COLO668 (cell line): Measurements from ENCODE around the gene ISYNA1.

ENCODE experiments used
- DNase-seq: peaks from one replicate; lab custom pipeline; 2025; ENCODE audit not compliant: unreplicated experiment; lab: John Stamatoyannopoulos, UW

ISYNA1 gene

GRCh38 chr19:18433015-18433691 lies 4.8 kb downstream of the ISYNA1 start:
- DNase-seq, result no peak

GRCh38 chr19:18432275-18433014 lies 5.5 kb downstream of the ISYNA1 start:
- no peak for DNase-seq

- DNase-seq, result no peak
Measured at GRCh38 chr19:18431351-18432197, 6.4 kb downstream of the ISYNA1 start.

DNA sequence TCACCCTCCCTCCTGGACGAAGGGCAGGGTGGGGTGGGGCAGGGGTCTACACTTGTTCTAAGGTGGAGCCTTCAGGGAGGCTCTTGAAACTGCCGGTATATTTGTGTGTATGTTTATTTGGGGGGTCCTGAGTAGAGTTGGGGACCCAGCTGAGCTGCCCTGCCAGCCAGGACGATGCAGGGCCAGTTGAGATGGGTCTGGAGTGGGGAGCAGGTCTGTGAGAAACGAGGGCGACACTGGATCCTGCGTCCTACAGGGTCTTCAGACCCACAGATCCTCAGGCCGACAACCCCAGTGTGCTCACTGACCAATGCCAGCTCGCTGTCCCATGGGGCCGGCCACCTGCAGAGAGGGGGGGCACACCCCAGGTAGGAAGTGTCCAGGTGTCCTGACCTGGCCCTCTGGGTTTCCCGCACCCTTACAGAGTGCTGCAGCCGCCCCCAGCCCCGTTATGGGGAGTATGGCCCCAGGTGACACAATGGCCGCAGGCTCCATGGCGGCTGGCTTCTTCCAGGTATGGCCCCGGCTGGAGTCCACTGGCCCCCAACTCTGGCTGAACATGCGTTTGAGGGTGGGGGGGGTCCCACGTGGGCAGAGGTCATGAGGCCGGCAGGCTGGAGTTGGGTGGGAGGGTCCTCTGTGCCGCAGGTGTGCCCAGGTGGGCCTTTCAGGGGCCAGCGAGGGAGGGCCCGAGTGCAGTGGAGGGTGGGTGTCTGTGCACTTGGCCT lies 7.4 kb downstream of the ISYNA1 start:
- no peak for DNase-seq

DNA sequence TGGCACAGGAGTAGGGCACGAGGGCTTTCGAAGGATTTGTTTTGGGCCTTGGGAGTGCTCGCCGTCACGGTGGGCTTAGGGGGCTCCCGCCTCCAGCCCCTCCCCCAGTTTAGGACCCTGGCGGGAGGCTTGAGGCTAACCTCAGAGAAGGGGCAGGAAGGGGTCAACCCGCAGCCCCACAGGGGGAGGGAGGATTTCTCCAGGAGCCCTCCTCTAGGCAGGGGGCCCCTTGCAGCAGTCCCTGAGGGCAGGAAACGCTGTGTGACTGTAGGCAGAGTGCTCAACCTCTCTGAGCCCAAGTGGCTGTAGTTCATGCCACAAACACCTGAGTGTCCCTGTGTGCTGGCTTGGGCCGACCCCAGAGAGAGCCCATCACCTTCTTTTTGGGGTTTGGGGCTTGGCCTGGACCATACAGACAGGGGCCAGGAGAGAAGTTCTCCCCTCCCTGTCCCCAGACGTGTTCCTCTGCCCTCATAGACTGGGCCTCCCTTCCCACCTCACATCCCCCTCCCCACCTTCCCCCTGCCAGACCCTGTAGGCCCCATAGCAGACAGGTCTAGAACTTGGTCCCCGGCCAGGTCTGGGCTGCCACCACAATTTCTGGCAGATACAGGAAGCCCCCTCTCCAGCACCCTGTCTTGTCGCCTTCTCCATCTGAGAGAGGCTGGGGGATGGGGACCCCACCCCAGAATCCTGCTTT lies 8.1 kb downstream of the ISYNA1 start:
- no peak for DNase-seq

- DNase-seq, result peak; percentile 93
Measured at GRCh38 chr19:18428787-18429674, 8.9 kb downstream of the ISYNA1 start.

DNA sequence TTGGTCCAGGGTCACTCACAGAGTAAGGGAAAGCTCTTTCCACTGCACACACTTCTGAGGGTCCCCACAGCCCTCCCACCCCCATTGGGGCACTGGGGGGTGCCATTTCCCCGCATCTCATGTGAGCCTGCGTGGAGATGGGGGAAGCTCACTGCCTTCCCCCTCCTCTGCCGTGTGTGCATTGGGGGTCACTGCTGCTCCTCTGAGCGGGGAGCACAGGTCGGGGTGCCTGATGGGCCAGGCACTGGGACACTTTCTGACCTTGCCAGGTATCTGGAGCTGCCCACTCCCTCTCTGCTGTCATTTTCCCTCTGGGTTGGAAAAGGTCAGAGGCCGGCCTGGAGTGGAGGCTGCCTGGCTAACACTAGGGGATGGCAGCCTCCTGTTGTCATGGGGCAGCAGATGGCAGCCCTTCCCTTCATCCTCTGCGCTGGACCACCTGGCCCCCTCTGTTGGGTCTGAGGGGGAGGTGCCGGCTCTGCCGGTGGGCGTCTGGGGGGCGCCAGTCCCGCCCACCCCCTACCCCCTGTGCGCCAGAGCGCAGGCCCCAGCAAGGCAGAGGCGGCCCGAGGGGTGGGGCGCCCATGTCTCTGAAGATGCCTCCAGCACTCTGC lies 9.7 kb downstream of the ISYNA1 start:
- DNase-seq, result no peak

DNA sequence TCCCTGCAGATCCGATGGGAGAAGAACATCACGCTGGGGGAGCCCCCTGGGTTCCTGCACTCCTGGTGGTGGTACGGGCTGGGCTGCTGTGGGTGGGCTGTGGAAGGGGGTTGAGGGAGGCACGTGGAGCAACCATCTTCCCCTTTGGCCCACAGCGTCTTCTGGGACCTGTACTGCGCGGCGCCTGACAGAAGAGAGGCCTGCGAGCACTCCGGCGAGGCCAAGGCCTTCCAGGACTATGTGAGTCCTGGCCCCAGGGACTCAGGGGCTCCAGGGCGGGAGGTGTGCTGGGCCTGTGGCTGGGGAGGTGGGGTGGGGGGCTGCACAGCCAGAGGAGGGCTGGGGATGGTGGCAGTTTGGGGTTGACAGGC lies 10.2 kb downstream of the ISYNA1 start:
- no peak for DNase-seq

GRCh38 chr19:18427080-18427742 lies 10.7 kb downstream of the ISYNA1 start:
- DNase-seq, result no peak

DNA sequence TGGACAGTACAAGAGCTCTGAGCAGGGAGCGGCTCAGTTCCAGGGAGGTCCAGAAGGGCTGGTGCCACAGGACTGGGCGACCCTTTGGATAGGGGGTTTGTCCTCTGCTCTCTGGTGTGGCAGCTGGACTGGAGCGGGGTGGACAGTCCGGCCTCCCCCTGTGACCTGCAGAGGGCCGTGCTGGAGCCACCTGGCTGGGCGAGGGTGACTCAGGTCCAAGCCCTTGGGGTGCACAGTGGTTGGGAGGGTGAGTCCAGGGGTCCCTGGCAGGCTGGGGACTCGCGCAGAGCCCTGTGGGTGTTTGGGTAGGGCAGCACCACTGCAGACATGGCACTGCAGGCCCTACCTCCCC lies 11.5 kb downstream of the ISYNA1 start:
- no peak for DNase-seq

DNA sequence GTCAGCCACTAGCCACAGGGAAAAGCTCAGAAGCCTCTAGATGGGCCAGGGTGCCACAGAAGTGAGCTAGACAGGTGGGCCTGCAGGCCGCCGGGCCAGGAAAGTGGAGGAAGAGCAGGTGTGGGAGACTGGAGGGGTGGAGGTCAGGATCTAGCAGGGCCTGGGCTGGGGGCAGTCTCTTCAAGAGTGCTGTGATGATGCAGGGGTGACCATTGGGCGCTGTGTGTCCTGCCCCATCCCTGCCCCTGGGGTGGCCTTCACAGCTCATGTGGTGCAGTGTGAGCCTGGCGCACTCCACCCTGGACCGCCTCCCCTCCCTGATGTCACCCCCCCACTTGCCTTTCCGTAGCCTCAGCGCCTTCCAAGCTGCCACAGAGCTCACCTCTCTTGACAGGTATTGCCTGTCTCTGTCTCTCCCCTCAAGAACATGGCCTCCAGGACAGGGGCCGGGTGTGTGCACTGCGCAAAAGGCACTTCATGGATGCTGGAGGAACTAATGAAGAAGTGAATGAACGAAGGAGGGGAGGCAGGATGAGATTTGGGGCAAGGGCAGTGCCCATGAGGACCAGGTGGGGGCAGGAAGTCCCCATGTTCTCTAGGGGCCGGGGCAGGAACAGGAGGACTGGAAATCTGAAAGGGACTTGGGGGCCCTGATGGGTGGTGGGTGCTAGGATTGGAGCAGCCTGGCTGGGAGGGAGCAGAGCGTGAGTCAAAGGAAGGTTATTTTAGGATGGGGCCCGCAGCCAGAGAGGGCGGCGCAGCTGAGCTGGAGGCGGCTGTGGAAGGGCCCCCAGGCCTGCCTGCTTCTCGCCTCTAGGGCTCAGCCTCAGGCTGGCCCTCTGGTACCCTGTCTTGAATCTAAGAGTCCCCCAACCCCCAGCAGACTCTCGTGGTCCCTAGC lies 12.2 kb downstream of the ISYNA1 start:
- no peak for DNase-seq

DNA sequence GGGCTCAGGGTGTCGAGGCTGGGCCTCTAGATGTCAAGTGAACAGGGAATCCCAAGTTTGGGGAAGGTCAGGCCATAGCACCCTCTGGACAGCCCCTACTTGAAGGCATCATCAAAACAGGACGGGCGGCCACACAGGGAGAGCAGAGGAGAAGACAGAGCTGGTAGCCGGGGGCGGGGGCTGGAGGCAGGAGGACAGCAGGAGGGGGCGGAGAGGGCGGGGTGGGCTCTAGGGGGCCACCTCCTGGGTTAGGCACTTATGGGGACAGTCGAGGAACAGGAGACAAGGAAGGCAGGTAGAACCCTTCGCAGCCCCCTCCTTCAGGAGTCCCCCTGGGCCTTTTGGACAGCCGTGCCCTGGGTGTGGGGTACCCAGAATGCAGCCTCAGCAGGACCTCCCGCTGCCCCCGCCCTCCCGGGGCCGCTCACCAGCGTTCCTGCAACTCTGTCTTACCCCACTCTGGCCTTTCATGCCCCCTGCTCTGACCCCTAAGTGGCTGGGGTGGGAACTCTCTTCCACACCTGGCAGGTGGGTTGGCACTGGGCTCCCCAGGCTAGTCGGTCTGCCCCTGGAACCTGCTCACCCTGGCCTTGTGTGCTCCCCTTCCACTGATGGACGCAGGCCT lies 12.9 kb downstream of the ISYNA1 start:
- DNase-seq, result no peak

- no peak for DNase-seq
Measured at GRCh38 chr19:18424122-18424889, 13.6 kb downstream of the ISYNA1 start.

GRCh38 chr19:18423258-18424020 lies 14.5 kb downstream of the ISYNA1 start:
- peak; percentile 64 for DNase-seq

GRCh38 chr19:18422530-18423191 lies 15.3 kb downstream of the ISYNA1 start:
- no peak for DNase-seq
